C4-2B (cell line): Measurements from ENCODE around the gene OSBP2.

Experiments
- H3K27ac ChIP-seq: fragments of 450-650 bp; 2 replicates; pipeline ENCODE4 v1.5.1; 2017
- ZFX ChIP-seq: fragments of 450-650 bp; IDR thresholded peaks from 2 replicates; pipeline ENCODE4 v1.6.1; 2017
- TF ChIP-seq, protein P1 (sequence below): fragments of 450-650 bp; conservative IDR thresholded peaks from 2 replicates; pipeline ENCODE4 v1.5.1; 2017; ENCODE audit warnings: mild to moderate bottlenecking

OSBP2 gene

DNA sequence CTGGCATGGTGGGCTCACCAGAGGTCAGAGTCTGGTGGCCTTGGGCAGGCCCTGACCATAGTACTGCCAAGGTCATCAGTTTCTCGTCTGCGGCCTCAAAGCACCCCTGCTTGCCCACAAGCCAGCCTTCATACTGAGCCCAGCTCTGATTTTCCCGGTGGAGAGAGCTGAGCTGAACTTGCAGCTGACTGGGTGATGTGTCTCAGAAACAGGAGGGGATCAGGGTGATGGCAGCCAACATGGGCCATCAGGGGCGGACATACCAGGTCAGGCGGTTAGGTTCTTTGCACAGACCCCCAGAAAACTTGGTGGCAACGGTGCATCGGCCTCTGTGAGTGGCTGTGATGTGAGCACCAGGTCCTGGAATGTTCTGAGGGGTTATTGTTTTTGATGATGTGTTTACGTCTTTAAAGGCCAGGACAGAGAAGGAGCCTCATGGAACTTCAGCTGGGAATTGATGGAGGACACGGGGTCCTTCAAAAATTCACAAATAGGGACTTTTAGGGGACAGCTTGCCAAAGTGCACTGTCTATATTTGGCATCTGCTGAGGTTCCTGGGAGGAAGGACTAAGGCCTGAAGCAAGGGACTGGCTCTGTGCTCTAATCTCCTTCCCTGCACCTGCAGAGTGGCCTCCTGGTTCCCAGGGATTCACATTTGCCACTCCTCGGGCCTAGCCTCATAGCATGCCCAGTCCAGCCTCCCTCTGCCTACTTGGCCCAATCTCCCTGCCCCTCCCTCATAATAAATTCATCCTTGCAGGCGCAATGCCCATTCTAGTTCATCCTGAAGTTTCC lies 131.2 kb downstream of the OSBP2 start:
- no peak overlapping the region for H3K27ac ChIP-seq
- TF ChIP-seq, protein P1, sequence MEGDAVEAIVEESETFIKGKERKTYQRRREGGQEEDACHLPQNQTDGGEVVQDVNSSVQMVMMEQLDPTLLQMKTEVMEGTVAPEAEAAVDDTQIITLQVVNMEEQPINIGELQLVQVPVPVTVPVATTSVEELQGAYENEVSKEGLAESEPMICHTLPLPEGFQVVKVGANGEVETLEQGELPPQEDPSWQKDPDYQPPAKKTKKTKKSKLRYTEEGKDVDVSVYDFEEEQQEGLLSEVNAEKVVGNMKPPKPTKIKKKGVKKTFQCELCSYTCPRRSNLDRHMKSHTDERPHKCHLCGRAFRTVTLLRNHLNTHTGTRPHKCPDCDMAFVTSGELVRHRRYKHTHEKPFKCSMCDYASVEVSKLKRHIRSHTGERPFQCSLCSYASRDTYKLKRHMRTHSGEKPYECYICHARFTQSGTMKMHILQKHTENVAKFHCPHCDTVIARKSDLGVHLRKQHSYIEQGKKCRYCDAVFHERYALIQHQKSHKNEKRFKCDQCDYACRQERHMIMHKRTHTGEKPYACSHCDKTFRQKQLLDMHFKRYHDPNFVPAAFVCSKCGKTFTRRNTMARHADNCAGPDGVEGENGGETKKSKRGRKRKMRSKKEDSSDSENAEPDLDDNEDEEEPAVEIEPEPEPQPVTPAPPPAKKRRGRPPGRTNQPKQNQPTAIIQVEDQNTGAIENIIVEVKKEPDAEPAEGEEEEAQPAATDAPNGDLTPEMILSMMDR = no peak
- no peak for TF ChIP-seq ZFX

DNA sequence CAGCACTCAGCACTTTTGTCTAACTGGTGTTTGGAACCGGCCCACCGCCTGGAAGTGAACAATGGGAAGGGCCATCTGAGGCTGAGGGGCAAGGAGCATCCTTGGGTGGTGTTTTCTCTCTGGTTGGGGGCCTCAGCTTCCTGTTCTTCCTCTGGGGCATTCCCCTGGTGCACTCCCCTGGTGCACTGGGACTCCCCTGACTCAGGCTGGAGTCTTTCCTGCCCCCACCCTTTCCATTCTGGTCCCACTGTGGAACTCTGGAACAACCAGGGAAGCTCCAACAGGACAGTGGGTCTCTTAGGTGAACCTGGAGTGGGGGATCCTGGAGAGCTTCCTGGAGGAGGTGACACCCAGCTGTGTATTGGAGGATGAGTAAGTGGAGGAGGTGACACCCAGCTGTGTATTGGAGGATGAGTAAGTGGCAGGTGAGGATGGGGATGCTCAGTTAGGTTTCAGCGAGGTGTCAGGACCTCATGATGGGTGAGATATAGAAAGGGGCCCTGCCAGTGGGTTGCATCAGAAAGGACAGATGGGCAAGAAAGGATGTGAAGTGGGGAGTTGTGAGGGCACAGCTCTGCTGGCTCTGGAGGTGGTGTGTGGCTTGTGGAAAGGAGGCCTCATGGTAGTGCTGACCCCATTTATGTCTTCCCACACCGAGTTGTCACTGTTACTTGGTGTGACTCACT lies 132.1 kb downstream of the OSBP2 start:
- TF ChIP-seq, protein P1 = no peak
- no peak for TF ChIP-seq ZFX
- no peak overlapping the region for H3K27ac ChIP-seq

DNA sequence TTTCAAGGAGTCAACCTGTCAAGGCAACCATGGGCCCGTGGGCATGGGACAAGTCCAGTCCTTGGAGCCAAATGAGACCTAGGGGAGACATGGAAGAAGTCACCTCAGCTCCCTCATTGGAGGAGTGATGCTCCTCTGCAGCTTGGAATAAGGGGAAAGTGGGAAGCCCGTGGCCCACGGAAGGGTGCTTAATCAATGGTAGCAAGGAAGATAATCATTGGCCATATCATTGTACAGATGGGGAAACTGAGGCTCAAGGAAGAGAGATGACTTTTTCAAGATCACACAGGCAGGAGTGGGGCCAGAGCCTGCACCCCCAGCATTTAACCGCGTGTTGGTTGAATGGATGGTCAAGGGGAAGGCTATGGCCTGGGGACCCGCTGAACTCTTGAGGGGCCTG lies 133.0 kb downstream of the OSBP2 start:
- TF ChIP-seq, protein P1 = no peak
- TF ChIP-seq ZFX = no peak
- no peak overlapping the region for H3K27ac ChIP-seq

DNA sequence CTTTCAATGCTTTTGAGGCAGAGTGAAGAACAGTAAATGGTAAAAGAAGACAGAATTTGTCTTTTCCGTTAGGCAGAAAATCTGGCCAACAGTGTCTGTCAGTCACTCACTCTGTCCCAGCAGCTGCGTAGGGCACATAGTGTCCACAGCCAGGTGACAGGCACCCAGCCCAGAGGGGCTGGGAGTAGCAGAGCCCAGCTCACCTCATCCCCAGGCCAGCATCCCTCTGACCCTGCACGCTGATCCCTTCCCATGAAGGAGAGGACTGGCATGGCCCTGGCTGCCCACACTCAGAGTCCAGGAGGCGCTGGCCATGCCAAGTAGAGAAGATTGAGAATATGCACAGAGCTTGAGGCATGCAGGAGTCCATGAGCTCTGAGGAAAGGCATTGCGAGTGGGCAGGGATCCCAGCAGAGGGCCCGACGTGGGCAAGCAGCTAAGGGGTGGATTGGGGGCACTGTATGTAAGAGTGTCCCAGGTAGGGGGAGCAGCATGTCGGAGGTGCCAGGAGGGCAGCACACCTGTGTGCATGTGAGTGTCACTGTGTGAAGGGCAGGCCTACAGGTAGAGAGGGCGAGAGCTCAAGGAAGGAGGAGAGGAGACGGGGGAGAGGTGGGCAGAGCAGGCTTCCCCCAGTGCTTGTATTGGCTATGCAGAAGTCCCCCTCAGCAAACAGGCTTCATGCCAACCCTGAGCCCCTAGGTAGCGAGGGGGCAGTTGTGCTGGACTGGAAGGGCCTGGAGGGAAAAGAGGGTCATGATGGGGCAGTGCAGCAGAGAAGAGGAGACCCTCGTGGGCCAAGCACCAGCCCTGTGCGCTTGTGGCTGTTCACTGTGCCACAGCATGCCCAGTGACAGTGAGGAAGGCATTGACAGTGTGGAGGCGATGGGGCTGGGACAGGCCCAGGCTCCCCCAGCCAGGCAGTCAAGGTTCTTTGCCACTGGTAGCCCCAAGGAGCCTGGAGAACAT lies 133.8 kb downstream of the OSBP2 start:
- TF ChIP-seq ZFX = no peak
- TF ChIP-seq, protein P1 = no peak
- H3K27ac ChIP-seq = no peak overlapping the region

DNA sequence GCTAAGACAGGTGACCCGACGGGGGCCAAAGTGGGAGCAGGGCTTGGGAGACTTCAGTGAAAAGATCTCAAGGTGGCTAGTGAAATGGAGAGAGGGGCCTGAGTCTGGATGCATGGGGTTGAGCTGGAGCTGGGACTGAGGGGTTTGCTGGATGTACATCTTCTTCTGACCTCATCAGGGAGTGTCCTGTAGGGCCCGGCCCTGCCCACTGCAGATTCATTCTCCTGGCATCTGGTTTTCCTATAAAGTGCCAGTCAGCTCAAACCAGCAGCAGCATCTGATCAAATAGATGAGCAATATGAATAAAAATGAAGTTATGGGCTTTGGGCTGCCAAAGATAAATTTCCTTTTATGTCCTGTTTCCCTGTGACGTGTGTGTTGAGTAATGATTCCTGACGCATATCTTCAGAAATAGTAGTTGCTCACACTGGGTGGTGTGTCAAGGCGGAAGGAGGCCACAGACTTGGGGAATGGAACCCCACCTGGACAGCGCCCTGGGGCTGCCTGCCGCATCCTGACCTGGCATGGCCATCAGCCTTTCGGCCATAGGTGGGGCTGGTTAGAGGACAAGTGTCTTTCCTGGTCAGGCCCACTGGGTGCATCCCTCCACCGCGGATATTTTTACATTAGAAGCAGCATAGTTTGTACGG lies 135.4 kb downstream of the OSBP2 start:
- H3K27ac ChIP-seq = no peak overlapping the region
- TF ChIP-seq ZFX = no peak

DNA sequence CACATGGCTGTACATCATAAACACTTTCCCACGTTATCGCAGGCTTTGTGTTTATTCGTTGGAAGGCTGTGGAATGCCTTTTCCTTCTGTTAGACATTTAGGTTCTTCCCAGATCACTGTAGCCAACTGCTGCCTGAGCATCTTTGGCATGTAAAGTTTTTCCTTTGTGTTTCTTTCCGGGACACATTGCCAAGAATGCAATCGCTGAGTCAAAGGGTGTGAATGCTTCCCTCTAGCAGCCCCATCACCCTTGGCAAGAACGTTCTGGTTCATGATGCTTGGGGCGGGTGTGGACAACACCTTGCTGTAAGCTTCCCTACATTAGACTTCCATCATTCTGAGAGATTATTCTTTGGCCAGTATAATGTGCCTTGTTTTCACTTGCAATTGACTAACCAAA lies 136.2 kb downstream of the OSBP2 start:
- H3K27ac ChIP-seq = no peak overlapping the region
- TF ChIP-seq, protein P1 = no peak
- TF ChIP-seq ZFX = no peak

DNA sequence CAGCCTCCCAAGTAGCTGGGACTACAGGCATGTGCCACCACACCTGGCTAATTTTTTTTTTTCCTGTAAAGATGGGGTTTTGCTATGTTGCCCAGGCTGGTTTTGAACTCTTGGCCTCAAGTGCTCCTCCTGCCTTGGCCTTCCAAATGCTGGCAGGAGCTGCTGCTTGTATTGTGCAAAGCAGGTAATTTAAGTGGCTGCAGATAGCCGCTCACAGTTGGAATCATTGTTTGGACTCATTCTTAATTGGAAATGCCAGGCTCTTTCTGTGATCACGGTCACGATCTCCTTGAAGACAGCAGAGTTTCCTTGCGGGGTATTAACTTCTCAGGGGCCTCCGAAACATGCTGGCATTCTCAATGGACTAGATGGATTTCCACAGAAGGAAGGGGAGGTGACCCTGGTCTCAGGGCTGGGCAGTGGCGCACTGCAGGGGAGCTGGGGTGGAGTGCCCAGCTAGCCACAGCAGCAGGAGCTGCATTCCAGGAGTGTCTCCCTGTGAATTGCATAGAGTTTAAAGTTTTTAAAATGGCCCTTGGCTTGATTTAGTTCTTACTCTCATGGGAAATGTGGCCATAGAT lies 137.8 kb downstream of the OSBP2 start:
- TF ChIP-seq, protein P1 = no peak
- TF ChIP-seq ZFX = no peak
- no peak overlapping the region for H3K27ac ChIP-seq
